Spleen (tissue), 7 donors: ENCODE results near the gene LRRC8B.
"Not testable (repeated sequence)": the region's sequence is repeated elsewhere in the genome, so short reads cannot be mapped to it uniquely, and the experiment has no call there.

Experiments used
- CTCF ChIP-seq, 11 experiments: fragments of 200-600 bp in 7 of 11; fragments of 450-650 bp in 4 of 11; sonication (generic) in 4 of 11; IDR thresholded peaks in 8 of 11; conservative IDR thresholded peaks in 3 of 11; 1 replicate in 7 of 11; 2 replicates in 4 of 11; pipeline versions ENCODE4 v1.4.0 to v1.8.0; 2016 to 2021; ENCODE audit warnings: antibody characterized with exemption in 11 of 11, inconsistent platforms in 4 of 11, mild to moderate bottlenecking in 1 of 11
- POLR2A ChIP-seq, 3 donors: fragments of 450-650 bp; IDR thresholded peaks; one replicate each; pipeline ENCODE4 v1.5.1; 2017; ENCODE audit warnings: antibody characterized with exemption in 3 of 3, mild to moderate bottlenecking in 1 of 3
- POLR2AphosphoS5 ChIP-seq, 3 donors: sonication (generic); formaldehyde crosslinking; IDR thresholded peaks; one replicate each; pipeline ENCODE4 v1.5.1; 2017; ENCODE audit warnings: antibody characterized with exemption in 3 of 3
- donor health status: DM: no; HTN: no; CAD: no; lungs with moderate emphysema.
- donor health status: DM: no; HTN: no; CAD: no.
- donor health status: DM: no; HTN: no; CAD: no.

- TF ChIP-seq CTCF (IDR thresholded peaks at IDR 0.05 in 8 of 11, conservative IDR thresholded peaks at IDR 0.05 in 3 of 11); POLR2AphosphoS5 (IDR thresholded peaks at IDR 0.05); POLR2A (IDR thresholded peaks at IDR 0.05): not testable (repeated sequence)
These were observed 2.7 kb upstream of the LRRC8B start for GRCh38 chr1:89521977-89522376.
